H1 (cell line): ENCODE data around the gene MYH11. TPM values are rescaled to one million over a fixed set of nuclear protein-coding genes. Genes with fewer than 3 reads are reported as not detected.

ENCODE experiments used
- CTCF ChIA-PET: fragments of 300-600 bp; sonication (Branson Sonifier 250); formaldehyde crosslinking; loops from one replicate; lab custom pipeline; 2021; ENCODE audit not compliant: partially characterized antibody; lab: Charles Lee
- POLR2A ChIA-PET: fragments of 300-600 bp; sonication (Branson Sonifier 250); formaldehyde crosslinking; loops from one replicate; lab custom pipeline; 2021; ENCODE audit warnings: inconsistent platforms; ENCODE audit not compliant: partially characterized antibody; lab: Charles Lee
- DNase-seq, 2 experiments: peaks; one replicate each; pipeline versions ENCODE4 v3.0.0 to v3.0.0-alpha.2; 2010 to 2022; ENCODE audit warnings: low spot score in 2 of 2, low read depth in 1 of 2, mixed read lengths in 1 of 2
- FAIRE-seq: peaks from 2 replicates; lab custom pipeline; 2011; peaks lifted over from hg19 to GRCh38; lab: Jason Lieb, UNC
- H2AFZ ChIP-seq: 2 replicates; pipeline ENCODE4 v1.8.1; 2012; ENCODE audit warnings: low read length, inconsistent platforms
- H2AK5ac ChIP-seq: 2 replicates; pipeline ENCODE4 v1.6.1; 2013; ENCODE audit warnings: low read depth, low read length
- H2BK120ac ChIP-seq: replicated peaks from 2 replicates; pipeline ENCODE3; 2013; ENCODE audit warnings: low read depth, low read length, inconsistent platforms
- H2BK12ac ChIP-seq: 2 replicates; pipeline ENCODE4 v1.6.1; 2013; ENCODE audit warnings: low read depth, low read length
- H2BK15ac ChIP-seq: 2 replicates; pipeline ENCODE4 v1.6.1; 2013; ENCODE audit warnings: low read length
- H2BK20ac ChIP-seq: 2 replicates; pipeline ENCODE4 v1.6.1; 2013; ENCODE audit warnings: low read length
- H2BK5ac ChIP-seq: 2 replicates; pipeline ENCODE4 v1.6.1; 2013; ENCODE audit warnings: low read depth, low read length
- H3K14ac ChIP-seq: 2 replicates; pipeline ENCODE4 v1.6.1; 2013; ENCODE audit warnings: inconsistent platforms; ENCODE audit not compliant: insufficient read length
- H3K18ac ChIP-seq: 2 replicates; pipeline ENCODE4 v1.6.1; 2013; ENCODE audit warnings: low read length; ENCODE audit errors: extremely low read depth
- H3K23ac ChIP-seq: 2 replicates; pipeline ENCODE4 v1.6.1; 2013; ENCODE audit warnings: inconsistent platforms; ENCODE audit not compliant: insufficient read length
- H3K23me2 ChIP-seq: 2 replicates; pipeline ENCODE4 v1.6.1; 2013; ENCODE audit warnings: low read depth, low read length
- H3K27ac ChIP-seq: 2 replicates; pipeline ENCODE4 v1.6.1; 2011; ENCODE audit warnings: low read depth, low read length, inconsistent platforms
- H3K27me3 ChIP-seq, 4 experiments: replicated peaks in 1 of 4; 1 replicate in 1 of 4; 2 replicates in 3 of 4; pipeline versions ENCODE4 v1.6.1 to v1.8.1; 2011 to 2013; ENCODE audit warnings: low read length in 3 of 4, mild to moderate bottlenecking in 3 of 4, inconsistent platforms in 2 of 4, mixed read lengths in 2 of 4, moderate library complexity in 1 of 4; ENCODE audit not compliant: control insufficient read depth in 3 of 4, insufficient read depth in 3 of 4; ENCODE audit errors: extremely low read depth in 1 of 4
- H3K36me3 ChIP-seq, 4 experiments: 2 replicates each; pipeline versions ENCODE4 v1.6.1 to v1.8.1; 2011 to 2013; ENCODE audit warnings: mild to moderate bottlenecking in 4 of 4, low read length in 3 of 4, moderate library complexity in 2 of 4, control low read depth in 1 of 4, inconsistent platforms in 1 of 4; ENCODE audit not compliant: insufficient read depth in 4 of 4, control insufficient read depth in 2 of 4
- H3K4ac ChIP-seq: replicated peaks from 2 replicates; pipeline ENCODE3; 2013; ENCODE audit warnings: low read length, low read depth, mixed read lengths, inconsistent platforms; ENCODE audit not compliant: insufficient read length
- H3K4me1 ChIP-seq, 4 experiments: replicated peaks in 1 of 4; 1 replicate in 1 of 4; 2 replicates in 3 of 4; pipeline versions ENCODE4 v1.6.1 to v1.8.1; 2011 to 2013; ENCODE audit warnings: low read length in 3 of 4, inconsistent platforms in 2 of 4, mixed read lengths in 1 of 4; ENCODE audit not compliant: insufficient read depth in 4 of 4, control insufficient read depth in 3 of 4
- H3K4me2 ChIP-seq, 2 experiments: 2 replicates each; pipeline versions ENCODE4 v1.6.1 to v1.8.1; 2011 to 2013; ENCODE audit warnings: low read depth in 2 of 2, low read length in 2 of 2, control low read depth in 1 of 2, inconsistent platforms in 1 of 2, mild to moderate bottlenecking in 1 of 2; ENCODE audit not compliant: insufficient read depth in 1 of 2
- H3K4me3 ChIP-seq, 4 experiments: fragments of 200-600, 300-600 bp in 1 of 4; sonication (generic), shearing (Covaris generic), sonication (Bioruptor Twin) in 1 of 4; 2 replicates each; pipeline versions ENCODE4 v1.5.1 to v1.8.1; 2011 to 2016; ENCODE audit warnings: low read length in 4 of 4, low read depth in 3 of 4, control low read depth in 2 of 4, inconsistent platforms in 2 of 4, mild to moderate bottlenecking in 2 of 4, mixed read lengths in 1 of 4, moderate library complexity in 1 of 4; ENCODE audit not compliant: insufficient read depth in 2 of 4; ENCODE audit errors: extremely low read depth in 1 of 4
- H3K56ac ChIP-seq: replicated peaks from 2 replicates; pipeline ENCODE3; 2013; ENCODE audit warnings: low read depth, mild to moderate bottlenecking, mixed read lengths, low read length, inconsistent platforms; ENCODE audit not compliant: insufficient read length
- H3K79me1 ChIP-seq: 2 replicates; pipeline ENCODE4 v1.6.1; 2013; ENCODE audit warnings: low read depth, low read length, control low read depth
- H3K79me2 ChIP-seq, 2 experiments: 2 replicates each; pipeline versions ENCODE4 v1.6.1 to v1.8.1; 2012 to 2013; ENCODE audit warnings: low read length in 2 of 2, mild to moderate bottlenecking in 2 of 2, inconsistent platforms in 1 of 2; ENCODE audit not compliant: insufficient read depth in 2 of 2, control insufficient read depth in 1 of 2
- H3K9ac ChIP-seq, 4 experiments: replicated peaks in 1 of 4; 1 replicate in 1 of 4; 2 replicates in 3 of 4; pipeline versions ENCODE4 v1.6.1 to v1.8.1; 2011 to 2013; ENCODE audit warnings: low read depth in 3 of 4, low read length in 3 of 4, control low read depth in 2 of 4, mild to moderate bottlenecking in 2 of 4, moderate library complexity in 2 of 4, inconsistent platforms in 1 of 4; ENCODE audit errors: extremely low read depth in 1 of 4
- H3K9me3 ChIP-seq, 2 experiments: 2 replicates each; pipeline versions ENCODE4 v1.6.1 to v1.8.1; 2012 to 2013; ENCODE audit warnings: mild to moderate bottlenecking in 2 of 2, moderate library complexity in 2 of 2, control low read depth in 1 of 2, inconsistent platforms in 1 of 2, low read depth in 1 of 2, low read length in 1 of 2, mixed read lengths in 1 of 2; ENCODE audit not compliant: insufficient read depth in 2 of 2
- H4K20me1 ChIP-seq, 2 experiments: replicated peaks in 1 of 2; 2 replicates each; pipeline versions ENCODE3 to v1.8.1; 2011 to 2013; ENCODE audit warnings: inconsistent platforms in 2 of 2, low read length in 2 of 2, mild to moderate bottlenecking in 1 of 2; ENCODE audit not compliant: insufficient read depth in 2 of 2, control insufficient read depth in 1 of 2
- H4K5ac ChIP-seq: 2 replicates; pipeline ENCODE4 v1.6.1; 2013; ENCODE audit warnings: low read length, low read depth, mixed read lengths, inconsistent platforms; ENCODE audit not compliant: insufficient read length
- H4K8ac ChIP-seq: 2 replicates; pipeline ENCODE4 v1.8.0; 2013; ENCODE audit warnings: mild to moderate bottlenecking, moderate library complexity, low read length, inconsistent platforms; ENCODE audit not compliant: insufficient read depth; ENCODE audit errors: extremely low read depth
- H4K91ac ChIP-seq: replicated peaks from 2 replicates; pipeline ENCODE3; 2013; ENCODE audit warnings: low read length, mixed read lengths, inconsistent platforms; ENCODE audit not compliant: insufficient read length
- POLR2AphosphoS5 ChIP-seq: IDR thresholded peaks from 2 replicates; pipeline ENCODE4 v1.6.1; 2011; ENCODE audit warnings: low read depth, low read length
- SUZ12 ChIP-seq: fragments of 200-600 bp; sonication (generic); IDR thresholded peaks from 2 replicates; pipeline ENCODE4 v1.6.1; 2012; ENCODE audit warnings: mild to moderate bottlenecking, inconsistent platforms, low read length, moderate library complexity, mixed read lengths
- WGBS, 2 experiments: shearing (Covaris generic) in 1 of 2; methylation state at CpG; one replicate each; pipeline versions ENCODE4 v1.1.6 to v1.1.7; 2013 to 2015; ENCODE audit warnings: low lambda C conversion rate in 2 of 2, mixed read lengths in 2 of 2, inconsistent platforms in 1 of 2, low coverage in 1 of 2, missing lambda C conversion rate in 1 of 2; ENCODE audit not compliant: insufficient replicate concordance in 2 of 2, insufficient coverage in 1 of 2, insufficient read length in 1 of 2; ENCODE audit errors: extremely low coverage in 1 of 2, missing lambda C conversion rate in 1 of 2; 5-methylcytosine and 5-hydroxymethylcytosine counted together
- polyA plus RNA-seq, 7 experiments: library from polyadenylated mRNA; depleted of rRNA in 3 of 7; stranded (reverse) in 5 of 7; unstranded in 2 of 7; fragments of >200 nt in 5 of 7; fragments of 200-250 nt in 2 of 7; gene quantifications; 1 replicate in 5 of 7; 2 replicates in 1 of 7; 4 replicates in 1 of 7; pipeline versions ENCODE4 v1.2.1 to v1.2.3, GENCODE V29; 2011 to 2013; ENCODE audit warnings: missing spikeins in 2 of 7, mixed read lengths in 2 of 7
- total RNA-seq: library from RNA; stranded (reverse); fragmentation: NEBNext Ultra II Directional; extraction: Animal tissue kit (Norgen Biotek cat#: 25700); gene quantifications from 2 replicates; pipeline ENCODE4 v1.2.1, GENCODE V29; 2021

The MYH11 gene
- total and polyA plus RNA-seq, 2 of the 8 experiments (the other 6 are each of a cell fraction or from before 2014, with no cell fraction given), result 0.11 to 0.78 TPM

- Histone ChIP-seq H3K79me1 (no peaks in the 10 kb centered on the region), H3K4me3 (no peak overlapping the region), H3K79me2 (no peaks in the 10 kb centered on the region), H3K9me3 (no peaks in the 10 kb centered on the region), H3K18ac (no peak overlapping the region), H3K4me1 (peaks cover 0 to 13% (median 6%) of the 10 kb centered on the region in 4 experiments; a peak in 6 of 7 replicates), H2BK120ac (no peak overlapping the region), H3K14ac (no peak overlapping the region), H3K23ac (no peak overlapping the region), H3K27me3 (no peaks in the 10 kb centered on the region; a peak in 1 of 7 replicates), H2BK12ac (no peak overlapping the region), H2AK5ac (no peak overlapping the region), H4K91ac (no peak overlapping the region), H3K36me3 (no peaks in the 10 kb centered on the region), H4K8ac (no peak overlapping the region), H3K4me2 (no peak overlapping the region), H4K20me1 (no peaks in the 10 kb centered on the region), H3K4ac (no peak overlapping the region), H3K23me2 (peaks cover 9% of the 10 kb centered on the region; the same call in 1 of the 2 replicates), H2AFZ (no peak overlapping the region), H2BK20ac (no peak overlapping the region), H3K56ac (no peak overlapping the region), H3K9ac (no peak overlapping the region), H2BK15ac (no peak overlapping the region), H3K27ac (no peak overlapping the region), H2BK5ac (no peak overlapping the region), H4K5ac (no peak overlapping the region)
- POLR2A ChIA-PET, result no interaction called here
- FAIRE-seq (no peak), DNase-seq (no peak)
- 87% methylated on average over 9 of the region's 9 CpGs; no CpG with 5 or more reads in 1 of the 2 experiments for WGBS, 2 experiments
- TF ChIP-seq POLR2AphosphoS5, result no peak
- no peak for TF ChIP-seq SUZ12
- CTCF ChIA-PET, result interaction anchor here (0.9 kb wide), 1 partner anchor 15 kb away, joined by 3 read pairs; no protein-coding TSS in a partner anchor
Measured at GRCh38 chr16:15803618-15804017, 53.2 kb downstream of the MYH11 start.
